GM12801 (cell line): ENCODE data around the gene SEC14L1.

Experiments used
- CTCF ChIP-seq: IDR thresholded peaks from one replicate; pipeline ENCODE4 v1.5.1; 2011; ENCODE audit warnings: control low read depth; ENCODE audit not compliant: insufficient read length; ENCODE audit errors: extremely low read depth

The SEC14L1 gene

GRCh38 chr17:77164483-77165091 lies 23.8 kb downstream of the SEC14L1 start:
- no peak for TF ChIP-seq CTCF

DNA sequence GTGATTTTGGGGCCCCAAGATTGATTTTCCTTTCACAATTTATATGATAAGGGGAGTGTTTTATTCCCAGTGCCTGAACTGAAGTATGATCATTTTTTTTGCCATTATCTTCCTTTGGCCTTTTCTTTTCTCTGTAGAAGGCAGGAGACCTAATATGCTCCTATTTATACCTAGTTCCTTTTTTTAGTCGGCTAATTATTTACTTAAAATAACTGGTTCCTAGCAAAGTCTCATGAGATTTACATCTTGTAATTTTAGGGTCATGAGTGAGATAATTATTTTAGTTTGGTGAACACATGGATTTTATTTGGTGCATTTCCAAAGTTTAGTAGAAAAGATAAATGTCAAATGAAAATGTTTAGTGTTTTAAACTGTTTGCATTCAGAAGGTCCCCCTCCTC lies 24.8 kb downstream of the SEC14L1 start:
- no peak for TF ChIP-seq CTCF

DNA sequence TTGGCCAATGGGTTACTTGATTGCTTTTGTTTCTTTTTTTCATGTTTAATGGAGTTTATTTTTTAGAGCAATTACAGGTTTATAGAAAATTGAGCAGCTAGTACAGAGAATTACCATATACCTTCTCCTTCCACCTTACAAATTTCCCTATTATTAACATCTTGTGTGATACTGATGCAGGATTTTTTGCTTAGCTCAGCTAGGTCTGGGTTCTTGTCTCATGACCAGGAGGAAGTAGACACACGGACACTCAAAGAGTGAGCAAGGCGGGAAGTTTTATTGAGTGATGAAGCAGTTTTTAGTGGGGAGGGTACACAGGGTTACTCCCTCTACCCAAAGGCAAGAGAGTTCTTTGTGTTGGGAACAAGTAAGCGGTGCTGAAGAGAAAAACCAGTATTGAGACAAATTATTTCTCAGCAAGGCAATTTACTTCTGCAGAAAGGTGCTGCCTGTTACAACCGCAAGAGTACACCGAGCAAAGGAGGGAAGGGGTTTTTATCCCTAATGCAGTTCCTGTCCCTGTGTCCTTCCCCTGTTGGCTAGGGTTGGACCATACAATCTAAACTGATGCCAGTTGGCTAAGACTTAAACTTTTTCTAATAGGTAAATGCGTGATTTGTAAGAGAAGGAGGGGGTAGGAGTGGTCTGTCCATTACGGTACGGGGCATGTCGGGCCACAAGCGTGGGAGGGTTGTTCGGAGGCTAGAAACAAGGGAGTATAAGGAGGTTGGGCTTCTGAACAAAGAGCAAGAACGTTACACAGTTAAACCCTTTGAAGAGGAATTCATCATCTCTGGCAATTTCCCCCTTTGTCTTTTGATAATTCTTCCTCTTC lies 26.9 kb downstream of the SEC14L1 start:
- no peak for TF ChIP-seq CTCF

DNA sequence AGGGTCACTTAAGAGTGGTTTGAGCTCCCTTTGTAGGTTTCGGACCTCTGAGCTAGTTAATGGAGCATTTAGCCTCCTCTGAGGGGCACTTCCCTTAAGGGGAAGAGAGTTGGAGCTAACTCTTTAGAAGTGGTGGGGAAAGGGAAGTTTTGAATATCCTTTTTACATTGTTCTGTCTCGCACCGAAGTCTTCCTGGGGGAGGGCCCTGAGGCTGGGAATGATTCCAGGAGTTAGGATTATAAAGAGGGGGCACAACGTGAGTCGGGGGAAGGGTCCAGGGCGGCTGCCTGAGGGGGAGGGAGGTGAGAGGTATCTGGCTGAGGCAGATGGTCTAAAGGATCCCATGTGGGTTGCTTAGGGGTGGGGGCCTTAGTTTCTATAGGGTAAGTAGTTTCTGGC lies 32.3 kb downstream of the SEC14L1 start:
- TF ChIP-seq CTCF, result no peak

DNA sequence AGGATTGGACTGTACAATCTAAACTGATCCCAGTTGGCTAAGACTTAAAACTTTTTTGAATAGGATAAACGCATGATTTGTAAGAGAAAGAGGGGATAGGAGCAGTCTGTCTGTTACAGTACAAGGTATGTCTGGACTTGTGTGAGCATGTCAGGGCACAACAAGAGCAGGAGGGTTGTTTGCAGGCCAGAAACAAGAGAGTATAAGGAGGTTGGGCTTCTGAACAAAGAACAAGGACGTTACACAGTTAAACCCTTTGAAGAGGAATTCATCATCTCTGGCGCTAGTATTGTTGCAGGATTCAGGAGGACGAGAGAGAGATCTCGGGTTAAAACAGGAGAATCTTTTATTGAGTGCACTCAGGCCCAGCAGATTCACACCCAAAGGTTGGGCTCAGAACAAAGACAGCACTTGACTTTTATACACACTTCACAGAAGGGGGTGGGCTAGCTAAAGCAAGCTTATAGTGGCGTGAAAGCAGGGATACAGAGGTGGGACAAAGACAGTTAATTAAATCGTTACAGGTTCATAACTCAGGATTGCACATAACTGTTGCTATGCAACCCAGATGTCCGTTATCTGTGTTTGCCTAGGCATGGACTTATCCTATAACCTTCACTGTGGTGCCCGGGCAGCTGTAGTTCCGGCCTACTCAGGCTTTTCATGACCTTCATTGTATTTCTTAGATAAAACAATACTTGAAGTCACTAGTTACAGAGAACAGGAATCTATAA lies 34.3 kb downstream of the SEC14L1 start:
- no peak for TF ChIP-seq CTCF

GRCh38 chr17:77177002-77177741 lies 36.4 kb downstream of the SEC14L1 start:
- no peak for TF ChIP-seq CTCF

DNA sequence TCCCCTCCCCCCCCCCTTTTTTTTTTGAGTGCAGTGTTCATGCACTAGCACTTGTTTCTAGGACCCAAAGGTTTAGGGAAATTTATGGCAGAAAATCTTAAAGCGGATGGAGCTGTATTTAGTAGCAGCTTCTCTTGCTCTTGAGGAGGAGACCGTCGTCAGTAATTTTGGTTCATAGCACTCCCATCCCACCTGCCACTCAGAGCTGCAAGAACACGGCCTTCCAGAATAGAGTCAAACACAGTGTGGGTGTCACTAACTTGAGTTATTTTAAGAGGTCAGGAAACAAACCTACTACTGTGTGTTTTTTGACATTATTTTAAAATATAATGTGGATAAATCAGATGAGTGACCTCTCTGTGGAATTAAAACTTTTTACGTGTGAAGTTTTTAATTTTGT lies 37.3 kb downstream of the SEC14L1 start:
- no peak for TF ChIP-seq CTCF
